Measurements from ENCODE around the gene TADA2B. TPM values are rescaled to one million over a fixed set of nuclear protein-coding genes. Genes with fewer than 3 reads are reported as not detected.

Gene TADA2B
- total RNA-seq, 2 donors from 2014 or later: 34.5 to 41.2 TPM

- Histone ChIP-seq H3K4me1 (replicated peaks) (no peaks in the 10 kb centered on the region), H3K27me3 (replicated peaks; ENCODE audit: insufficient read depth) (no peaks in the 10 kb centered on the region), H3K27ac (no peak overlapping the region), H3K36me3 (peaks cover under 1 to 3% of the 10 kb centered on the region in 2 donors), H3K9me3 (no peaks in the 10 kb centered on the region), H3K4me3 (no peak overlapping the region)
- no peak for TF ChIP-seq POLR2A (IDR thresholded peaks at IDR 0.05)
- no peak for TF ChIP-seq POLR2AphosphoS5 (IDR thresholded peaks at IDR 0.05)
- TF ChIP-seq CTCF (IDR thresholded peaks at IDR 0.05): no peak
- intact Hi-C loops (cut with DNase I): no loop called here
- DNase-seq (ENCODE audit: low spot score): no peak
- 86% methylated on average over 25 of the region's 28 CpGs for WGBS
These were observed 18.1 kb upstream of the TADA2B start for GRCh38 chr4:7025040-7025602.

- Histone ChIP-seq H3K4me3 (no peak overlapping the region), H3K9me3 (no peaks in the 10 kb centered on the region), H3K27me3 (replicated peaks; ENCODE audit: insufficient read depth) (no peaks in the 10 kb centered on the region), H3K27ac (no peak overlapping the region), H3K4me1 (replicated peaks) (no peaks in the 10 kb centered on the region), H3K36me3 (peaks cover 3 to 10% of the 10 kb centered on the region in 2 donors)
- intact Hi-C loops (cut with DNase I): no loop called here
- WGBS: 89% methylated on average over 9 of the region's 9 CpGs
- TF ChIP-seq POLR2A (IDR thresholded peaks at IDR 0.05) (no peak), CTCF (IDR thresholded peaks at IDR 0.05) (no peak), POLR2AphosphoS5 (IDR thresholded peaks at IDR 0.05) (no peak)
- DNase-seq (ENCODE audit: low spot score): no peak
These were observed 17.1 kb upstream of the TADA2B start for GRCh38 chr4:7026107-7026506.

- DNase-seq (ENCODE audit: low spot score): no peak
- peaks cover 2 to 13% of the 10 kb centered on the region in 2 donors for H3K36me3 ChIP-seq
- no peak for TF ChIP-seq POLR2A (IDR thresholded peaks at IDR 0.05)
- no peak for TF ChIP-seq CTCF (IDR thresholded peaks at IDR 0.05)
- TF ChIP-seq POLR2AphosphoS5 (IDR thresholded peaks at IDR 0.05): no peak
These were observed 15.9 kb upstream of the TADA2B start for GRCh38 chr4:7027284-7027683.

GRCh38 chr4:7027913-7028312 lies 15.3 kb upstream of the TADA2B start:
- no peak overlapping the region for H3K27ac ChIP-seq
- H3K27me3 ChIP-seq (replicated peaks; ENCODE audit: insufficient read depth): no peaks in the 10 kb centered on the region
- TF ChIP-seq POLR2AphosphoS5 (IDR thresholded peaks at IDR 0.05): no peak
- TF ChIP-seq POLR2A (IDR thresholded peaks at IDR 0.05): no peak
- TF ChIP-seq CTCF (IDR thresholded peaks at IDR 0.05): no peak
- H3K9me3 ChIP-seq: no peaks in the 10 kb centered on the region
- peaks cover 0 to 13% of the 10 kb centered on the region in 2 donors for H3K36me3 ChIP-seq
- DNase-seq (ENCODE audit: low spot score): no peak
- no peak overlapping the region for H3K4me3 ChIP-seq
- intact Hi-C loops (cut with DNase I): no loop called here
- 85% methylated on average over 5 of the region's 5 CpGs for WGBS
- no peaks in the 10 kb centered on the region for H3K4me1 ChIP-seq (replicated peaks)

More at GRCh38 chr4:7027284-7027683, 15.9 kb upstream of the TADA2B start:
- Histone ChIP-seq H3K27ac (no peak overlapping the region), H3K4me1 (replicated peaks) (no peaks in the 10 kb centered on the region), H3K9me3 (no peaks in the 10 kb centered on the region), H3K27me3 (replicated peaks; ENCODE audit: insufficient read depth) (no peaks in the 10 kb centered on the region), H3K4me3 (no peak overlapping the region)
- 98% methylated on average over 7 of the region's 7 CpGs for WGBS
- intact Hi-C loops (cut with DNase I): no loop called here

- Histone ChIP-seq H3K4me1 (replicated peaks) (no peaks in the 10 kb centered on the region), H3K27ac (no peak overlapping the region), H3K9me3 (no peaks in the 10 kb centered on the region), H3K36me3 (peaks cover 0 to 13% of the 10 kb centered on the region in 2 donors), H3K4me3 (no peak overlapping the region), H3K27me3 (replicated peaks; ENCODE audit: insufficient read depth) (no peaks in the 10 kb centered on the region)
- TF ChIP-seq POLR2AphosphoS5 (IDR thresholded peaks at IDR 0.05): no peak
- no peak for TF ChIP-seq POLR2A (IDR thresholded peaks at IDR 0.05)
- TF ChIP-seq CTCF (IDR thresholded peaks at IDR 0.05): no peak
- DNase-seq (ENCODE audit: low spot score): no peak
- intact Hi-C loops (cut with DNase I): no loop called here
- WGBS: 93% methylated on average over 12 of the region's 12 CpGs
These were observed 14.0 kb upstream of the TADA2B start for GRCh38 chr4:7029212-7029611.
